Measurements from ENCODE around the gene RNF32.

DNA sequence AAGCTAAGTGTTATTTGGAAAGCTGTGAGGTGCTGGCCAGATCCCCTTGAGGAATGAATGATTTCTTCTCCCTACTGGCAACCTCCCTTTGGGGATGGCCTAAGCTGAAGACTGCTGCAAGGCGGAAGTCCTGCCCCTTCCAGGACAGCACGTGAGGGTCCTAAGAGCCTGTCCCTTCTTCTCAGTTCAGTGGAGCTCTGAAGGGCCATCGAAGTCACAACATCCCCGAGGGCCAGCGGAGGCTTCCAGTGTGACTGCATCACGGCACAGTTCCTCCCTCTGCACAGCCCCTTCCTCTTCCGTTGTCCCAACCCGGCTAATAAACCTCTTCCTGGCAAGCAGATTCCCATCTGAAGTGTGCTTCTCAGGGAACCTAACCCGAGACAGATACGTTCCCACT, 43.7 kb downstream of the RNF32 start:
- TF ChIP-seq ZBTB7A (CRISPR knock-in tag; IDR thresholded peaks at IDR 0.05) (no peak), NFYB (CRISPR knock-in tag; IDR thresholded peaks at IDR 0.05) (no peak), ZSCAN30 (CRISPR knock-in tag; IDR thresholded peaks at IDR 0.05) (no peak), SRSF1 (optimal IDR thresholded peaks at IDR 0.05; ENCODE audit: low read depth, low read length) (no peak), HNF4A (CRISPR knock-in tag; IDR thresholded peaks at IDR 0.05) (no peak)
- TF ChIP-seq, protein P1, sequence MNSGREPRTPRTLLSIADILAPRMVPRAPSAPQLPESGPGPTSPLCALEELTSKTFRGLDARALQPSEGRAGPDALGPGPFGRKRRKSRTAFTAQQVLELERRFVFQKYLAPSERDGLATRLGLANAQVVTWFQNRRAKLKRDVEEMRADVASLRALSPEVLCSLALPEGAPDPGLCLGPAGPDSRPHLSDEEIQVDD (CRISPR knock-in tag; IDR thresholded peaks at IDR 0.05; ENCODE audit: borderline replicate concordance), result no peak
- TF ChIP-seq, protein P2, sequence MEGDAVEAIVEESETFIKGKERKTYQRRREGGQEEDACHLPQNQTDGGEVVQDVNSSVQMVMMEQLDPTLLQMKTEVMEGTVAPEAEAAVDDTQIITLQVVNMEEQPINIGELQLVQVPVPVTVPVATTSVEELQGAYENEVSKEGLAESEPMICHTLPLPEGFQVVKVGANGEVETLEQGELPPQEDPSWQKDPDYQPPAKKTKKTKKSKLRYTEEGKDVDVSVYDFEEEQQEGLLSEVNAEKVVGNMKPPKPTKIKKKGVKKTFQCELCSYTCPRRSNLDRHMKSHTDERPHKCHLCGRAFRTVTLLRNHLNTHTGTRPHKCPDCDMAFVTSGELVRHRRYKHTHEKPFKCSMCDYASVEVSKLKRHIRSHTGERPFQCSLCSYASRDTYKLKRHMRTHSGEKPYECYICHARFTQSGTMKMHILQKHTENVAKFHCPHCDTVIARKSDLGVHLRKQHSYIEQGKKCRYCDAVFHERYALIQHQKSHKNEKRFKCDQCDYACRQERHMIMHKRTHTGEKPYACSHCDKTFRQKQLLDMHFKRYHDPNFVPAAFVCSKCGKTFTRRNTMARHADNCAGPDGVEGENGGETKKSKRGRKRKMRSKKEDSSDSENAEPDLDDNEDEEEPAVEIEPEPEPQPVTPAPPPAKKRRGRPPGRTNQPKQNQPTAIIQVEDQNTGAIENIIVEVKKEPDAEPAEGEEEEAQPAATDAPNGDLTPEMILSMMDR (CRISPR knock-in tag; IDR thresholded peaks at IDR 0.05), result no peak

Data from HepG2 (cell line).